ENCODE data around the gene SSB. TPM values are rescaled to one million over a fixed set of nuclear protein-coding genes. Genes with fewer than 3 reads are reported as not detected.
"Not testable (repeated sequence)": the region's sequence is repeated elsewhere in the genome, so short reads cannot be mapped to it uniquely, and the experiment has no call there.

Gene SSB
- total and polyA plus RNA-seq, 2 experiments from 2014 or later, result 90.7 to 235 TPM

DNA sequence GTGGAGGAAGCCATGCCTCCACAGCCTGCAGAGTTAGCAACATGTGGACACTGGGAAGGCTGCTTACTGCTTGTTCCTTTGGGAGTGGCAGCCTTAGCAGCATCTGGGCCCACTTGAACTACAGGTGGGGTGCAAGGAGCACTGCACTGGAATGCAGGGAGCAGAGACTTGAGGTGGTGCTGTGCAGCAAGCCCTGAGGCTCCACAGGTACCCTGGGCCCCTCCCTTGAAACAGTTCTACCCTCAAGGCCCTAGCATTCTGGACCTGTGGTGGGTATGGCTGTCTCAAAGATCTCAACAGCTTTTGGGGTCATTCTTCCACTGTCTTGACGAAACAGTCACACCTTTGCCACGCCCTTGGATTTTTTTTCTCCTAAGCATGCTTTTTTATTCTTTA is 42.1 kb downstream of the SSB start:
- peaks cover 6% of the 10 kb centered on the region for H3K36me3 ChIP-seq
- H3K27ac ChIP-seq, result peak overlapping the region; percentile 96
- DNase-seq (ENCODE audit: low read depth in 1 of 2, low spot score in 1 of 2), result no peak
- H3K9me3 ChIP-seq (ENCODE audit: low read depth), result no peaks in the 10 kb centered on the region
- no peaks in the 10 kb centered on the region for H3K27me3 ChIP-seq
- TF ChIP-seq, protein P1, sequence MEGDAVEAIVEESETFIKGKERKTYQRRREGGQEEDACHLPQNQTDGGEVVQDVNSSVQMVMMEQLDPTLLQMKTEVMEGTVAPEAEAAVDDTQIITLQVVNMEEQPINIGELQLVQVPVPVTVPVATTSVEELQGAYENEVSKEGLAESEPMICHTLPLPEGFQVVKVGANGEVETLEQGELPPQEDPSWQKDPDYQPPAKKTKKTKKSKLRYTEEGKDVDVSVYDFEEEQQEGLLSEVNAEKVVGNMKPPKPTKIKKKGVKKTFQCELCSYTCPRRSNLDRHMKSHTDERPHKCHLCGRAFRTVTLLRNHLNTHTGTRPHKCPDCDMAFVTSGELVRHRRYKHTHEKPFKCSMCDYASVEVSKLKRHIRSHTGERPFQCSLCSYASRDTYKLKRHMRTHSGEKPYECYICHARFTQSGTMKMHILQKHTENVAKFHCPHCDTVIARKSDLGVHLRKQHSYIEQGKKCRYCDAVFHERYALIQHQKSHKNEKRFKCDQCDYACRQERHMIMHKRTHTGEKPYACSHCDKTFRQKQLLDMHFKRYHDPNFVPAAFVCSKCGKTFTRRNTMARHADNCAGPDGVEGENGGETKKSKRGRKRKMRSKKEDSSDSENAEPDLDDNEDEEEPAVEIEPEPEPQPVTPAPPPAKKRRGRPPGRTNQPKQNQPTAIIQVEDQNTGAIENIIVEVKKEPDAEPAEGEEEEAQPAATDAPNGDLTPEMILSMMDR (IDR thresholded peaks at IDR 0.05; ENCODE audit: low read depth, low read length), result no peak
- H3K4me1 ChIP-seq (ENCODE audit: low read depth), result peaks cover 32% of the 10 kb centered on the region
- no peak overlapping the region for H3K4me3 ChIP-seq

DNA sequence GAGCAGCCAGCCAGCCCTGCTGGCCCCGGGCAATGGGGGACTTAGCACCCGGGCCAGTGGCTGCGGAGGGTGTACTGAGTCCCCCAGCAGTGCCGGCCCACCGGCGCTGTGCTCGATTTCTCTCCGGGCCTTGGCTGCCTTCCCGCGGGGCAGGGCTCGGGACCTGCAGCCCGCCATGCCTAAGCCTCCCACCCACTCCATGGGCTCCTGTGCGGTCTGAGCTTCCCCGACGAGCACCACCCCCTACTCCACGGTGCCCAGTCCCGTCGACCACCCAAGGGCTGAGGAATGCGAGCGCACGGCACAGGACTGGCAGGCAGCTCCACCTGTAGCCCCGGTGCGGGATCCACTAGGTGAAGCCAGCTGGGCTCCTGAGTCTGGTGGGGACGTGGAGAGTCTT is 43.0 kb downstream of the SSB start:
- not testable (repeated sequence) for DNase-seq (ENCODE audit: low read depth in 1 of 2, low spot score in 1 of 2); H3K27me3 ChIP-seq; H3K36me3 ChIP-seq; H3K4me3 ChIP-seq; H3K9me3 ChIP-seq (ENCODE audit: low read depth)
- Histone ChIP-seq H3K27ac (peak overlapping the region; percentile 96), H3K4me1 (ENCODE audit: low read depth) (peaks cover 32% of the 10 kb centered on the region)

DNA sequence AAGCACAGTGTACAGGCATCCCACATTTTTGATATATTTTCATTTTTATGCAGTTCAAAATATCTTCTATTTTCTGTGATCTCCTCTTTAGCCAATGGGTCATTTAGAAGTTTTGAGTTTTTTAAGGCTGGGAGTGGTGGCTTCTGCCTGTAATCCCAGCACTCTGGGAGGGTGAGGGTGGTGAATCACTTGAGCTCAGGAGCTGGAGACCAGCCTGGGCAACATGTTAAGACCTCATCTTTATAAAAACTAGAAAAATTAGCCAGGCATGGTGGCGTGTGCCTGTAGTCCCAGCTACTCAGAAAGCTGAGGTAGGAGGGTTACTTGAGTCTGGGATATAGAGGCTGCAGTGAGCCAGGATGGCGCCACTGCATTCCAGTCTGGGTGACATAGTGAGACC is 46.3 kb downstream of the SSB start:
- DNase-seq (ENCODE audit: low read depth in 1 of 2, low spot score in 1 of 2), result no peak
- H3K27ac ChIP-seq, result no peak overlapping the region
- no peaks in the 10 kb centered on the region for H3K27me3 ChIP-seq
- peaks cover 6% of the 10 kb centered on the region for H3K36me3 ChIP-seq
- H3K4me3 ChIP-seq, result no peak overlapping the region
- peaks cover 37% of the 10 kb centered on the region for H3K4me1 ChIP-seq (ENCODE audit: low read depth)
- TF ChIP-seq, protein P1 (IDR thresholded peaks at IDR 0.05; ENCODE audit: low read depth, low read length), result no peak
- H3K9me3 ChIP-seq (ENCODE audit: low read depth), result no peaks in the 10 kb centered on the region

DNA sequence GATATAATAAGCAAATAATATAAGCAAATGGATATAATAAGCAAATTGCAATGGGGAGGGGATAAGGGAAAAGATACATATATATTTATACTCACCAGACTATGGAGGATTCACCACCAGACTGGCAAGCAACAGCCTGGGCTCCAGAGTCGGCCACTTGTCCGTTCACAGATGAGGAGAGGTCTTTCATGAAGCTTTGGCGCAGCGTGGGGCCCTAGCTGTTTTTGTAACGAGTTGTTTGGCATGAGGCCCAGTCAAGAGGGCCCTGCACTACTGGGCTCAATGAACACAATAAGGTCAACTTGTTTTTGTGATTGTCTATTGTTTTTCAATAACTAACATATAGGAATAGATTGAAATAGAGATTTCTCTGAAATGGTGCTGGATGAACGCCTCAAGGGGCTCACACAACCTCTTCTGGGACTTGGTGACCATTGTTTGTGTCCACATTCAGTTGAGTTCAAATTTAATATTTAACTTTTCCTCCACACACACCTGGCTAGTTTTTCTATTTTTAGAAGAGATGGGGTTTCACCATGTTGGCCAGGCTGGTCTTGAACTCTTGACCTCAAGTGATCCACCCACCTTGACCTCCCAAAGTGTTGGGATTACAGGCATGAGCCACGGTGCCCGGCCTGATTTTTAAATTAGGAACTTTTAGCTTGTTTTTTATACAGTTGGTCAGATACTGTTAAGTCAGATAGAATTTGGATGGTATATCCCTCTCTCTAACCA is 50.5 kb downstream of the SSB start:
- H3K27me3 ChIP-seq; H3K36me3 ChIP-seq; H3K9me3 ChIP-seq (ENCODE audit: low read depth); H3K4me3 ChIP-seq; DNase-seq (ENCODE audit: low read depth in 1 of 2, low spot score in 1 of 2): not testable (repeated sequence)
- Histone ChIP-seq H3K4me1 (ENCODE audit: low read depth) (peaks cover 25% of the 10 kb centered on the region), H3K27ac (peak overlapping the region; percentile 28)

DNA sequence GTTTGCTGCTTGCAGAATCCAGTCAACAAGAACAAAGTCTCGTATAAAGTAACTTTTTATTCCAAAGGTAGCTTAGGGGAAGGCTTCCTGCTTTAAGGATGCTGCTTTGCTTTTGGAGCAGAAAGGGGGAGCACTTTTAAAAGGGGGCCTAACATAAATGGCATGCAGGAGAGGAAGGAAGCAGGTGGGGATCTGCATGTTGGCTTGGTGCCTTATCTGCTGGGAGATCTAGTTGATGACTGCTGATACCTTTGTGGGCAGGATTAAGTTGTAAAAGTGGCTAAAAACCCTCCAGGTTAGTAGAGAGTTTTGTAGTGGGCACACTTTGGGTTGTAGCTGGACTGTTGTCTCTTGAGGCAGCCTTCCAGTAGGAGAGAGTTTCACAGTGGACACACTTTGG is 51.0 kb downstream of the SSB start:
- no peak for DNase-seq (ENCODE audit: low read depth in 1 of 2, low spot score in 1 of 2)
- H3K4me1 ChIP-seq (ENCODE audit: low read depth), result peaks cover 25% of the 10 kb centered on the region
- H3K27me3 ChIP-seq, result no peaks in the 10 kb centered on the region
- no peaks in the 10 kb centered on the region for H3K36me3 ChIP-seq
- no peak overlapping the region for H3K4me3 ChIP-seq
- H3K9me3 ChIP-seq (ENCODE audit: low read depth), result no peaks in the 10 kb centered on the region
- no peak overlapping the region for H3K27ac ChIP-seq
- TF ChIP-seq, protein P1 (IDR thresholded peaks at IDR 0.05; ENCODE audit: low read depth, low read length), result no peak

DNA sequence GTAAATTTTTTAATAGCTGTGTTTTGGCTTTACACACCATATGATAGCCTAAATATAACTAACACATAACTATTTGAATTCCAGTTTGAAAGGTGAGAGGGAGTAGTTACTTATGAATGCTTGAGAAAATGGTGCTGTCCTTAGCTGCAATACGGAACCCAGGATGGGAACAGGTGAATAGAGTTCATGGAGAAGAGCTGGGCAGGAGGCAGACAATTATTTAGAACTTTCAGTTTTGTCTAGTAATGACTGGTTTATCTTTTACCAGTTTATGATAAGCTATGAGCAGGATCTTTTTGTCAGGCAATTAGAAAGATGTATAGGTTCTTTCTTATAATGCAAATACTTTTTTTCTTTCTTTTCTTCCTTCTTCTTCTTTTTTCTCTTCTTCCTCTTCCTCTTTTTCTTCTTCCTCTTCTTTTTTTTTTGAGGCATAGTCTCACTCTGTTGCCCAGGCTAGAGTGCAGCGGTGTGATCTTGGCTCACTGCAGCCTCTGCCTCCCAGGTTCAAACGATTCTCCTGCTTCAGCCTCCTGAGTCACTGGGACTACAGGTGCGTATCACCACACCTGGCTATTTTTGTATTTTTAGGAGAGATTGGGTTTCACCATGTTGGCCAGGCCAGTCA is 54.5 kb downstream of the SSB start:
- TF ChIP-seq, protein P1 (IDR thresholded peaks at IDR 0.05; ENCODE audit: low read depth, low read length), result no peak
- no peaks in the 10 kb centered on the region for H3K9me3 ChIP-seq (ENCODE audit: low read depth)
- no peak for DNase-seq (ENCODE audit: low read depth in 1 of 2, low spot score in 1 of 2)
- H3K27ac ChIP-seq, result no peak overlapping the region
- no peaks in the 10 kb centered on the region for H3K36me3 ChIP-seq
- no peak overlapping the region for H3K4me3 ChIP-seq
- H3K27me3 ChIP-seq, result no peaks in the 10 kb centered on the region
- peaks cover 17% of the 10 kb centered on the region for H3K4me1 ChIP-seq (ENCODE audit: low read depth)

DNA sequence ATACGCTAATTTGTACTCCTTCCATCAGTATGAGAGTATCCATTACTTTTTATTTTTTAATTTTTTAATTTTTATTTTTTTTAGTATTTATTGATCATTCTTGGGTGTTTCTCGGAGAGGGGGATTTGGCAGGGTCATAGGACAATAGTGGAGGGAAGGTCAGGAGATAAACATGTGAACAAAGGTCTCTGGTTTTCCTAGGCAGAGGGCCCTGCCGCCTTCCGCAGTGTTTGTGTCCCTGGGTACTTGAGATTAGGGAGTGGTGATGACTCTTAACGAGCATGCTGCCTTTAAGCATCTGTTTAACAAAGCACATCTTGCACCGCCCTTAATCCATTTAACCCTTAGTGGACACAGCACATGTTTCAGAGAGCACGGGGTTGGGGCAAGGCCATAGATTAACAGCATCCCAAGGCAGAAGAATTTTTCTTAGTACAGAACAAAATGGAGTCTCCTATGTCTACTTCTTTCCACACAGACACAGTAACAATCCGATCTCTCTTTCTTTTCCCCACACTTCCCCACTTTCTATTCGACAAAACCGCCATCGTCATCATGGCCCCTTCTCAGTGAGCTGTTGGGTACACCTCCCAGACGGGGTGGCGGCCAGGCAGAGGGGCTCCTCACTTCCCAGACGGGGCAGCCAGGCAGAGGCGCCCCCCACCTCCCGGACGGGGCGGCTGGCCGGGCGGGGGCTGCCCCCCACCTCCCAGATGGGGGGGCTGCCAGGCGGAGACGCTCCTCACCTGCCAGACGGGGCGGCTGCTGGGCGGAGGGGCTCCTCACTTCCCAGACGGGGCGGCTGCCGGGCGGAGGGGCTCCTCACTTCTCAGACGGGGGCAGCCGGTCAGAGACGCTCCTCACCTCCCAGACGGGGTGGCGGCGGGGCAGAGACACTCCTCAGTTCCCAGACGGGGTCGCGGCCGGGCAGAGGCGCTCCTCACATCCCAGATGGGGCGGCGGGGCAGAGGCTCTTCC is 56.9 kb downstream of the SSB start:
- not testable (repeated sequence) for H3K27me3 ChIP-seq; DNase-seq (ENCODE audit: low read depth in 1 of 2, low spot score in 1 of 2); H3K4me3 ChIP-seq; H3K9me3 ChIP-seq (ENCODE audit: low read depth); H3K27ac ChIP-seq; H3K36me3 ChIP-seq; H3K4me1 ChIP-seq (ENCODE audit: low read depth)

Data from cardiac muscle cell (in vitro differentiated cells and primary cell).